Measurements from ENCODE around the gene UGT2B10.

DNA sequence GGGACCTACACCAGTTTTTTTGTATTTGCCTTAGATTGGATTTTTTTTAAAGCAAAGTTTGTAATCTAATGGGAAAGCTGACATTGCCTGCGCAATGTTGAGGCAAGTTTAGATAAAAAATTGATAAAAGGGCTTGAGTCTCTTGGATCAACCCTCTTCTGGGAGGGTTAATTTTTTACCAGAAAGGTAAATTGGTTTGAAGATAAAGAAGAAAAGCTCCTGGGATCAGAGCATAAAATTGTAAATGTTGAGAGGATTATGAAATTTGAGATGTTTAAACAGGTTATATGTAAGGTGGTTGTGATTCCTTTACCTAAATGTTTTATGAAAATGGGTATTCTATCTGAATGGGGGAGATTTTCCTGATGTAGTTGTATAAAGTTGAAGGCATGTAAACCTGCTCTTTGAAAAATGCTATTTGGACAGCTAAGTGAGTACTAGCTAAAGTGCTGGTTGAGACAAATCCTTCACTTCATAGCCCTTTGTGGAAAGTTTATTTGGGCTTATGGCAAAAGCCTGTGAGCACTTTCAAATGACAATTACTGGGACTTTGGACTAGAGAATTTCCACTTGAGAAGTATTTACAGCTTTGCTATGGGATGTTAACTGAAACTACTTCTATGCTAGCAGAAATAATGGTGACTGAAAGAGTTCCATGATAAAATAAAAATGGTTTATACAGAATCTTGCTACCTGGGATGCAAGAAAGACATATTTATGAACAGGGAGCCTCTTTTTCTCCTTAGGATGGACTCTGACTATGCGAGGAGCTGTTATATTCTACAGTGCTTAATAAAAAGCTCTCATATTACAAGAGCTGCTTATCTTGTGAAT is 56.2 kb downstream of the UGT2B10 start:
- TF ChIP-seq POLR2AphosphoS5 (IDR thresholded peaks at IDR 0.05) (no peak), RAD21 (conservative IDR thresholded peaks at IDR 0.05) (no peak), EP300 (conservative IDR thresholded peaks at IDR 0.05; ENCODE audit: poor library complexity, severe bottlenecking) (no peak), TAF1 (IDR thresholded peaks at IDR 0.05; ENCODE audit: low read depth) (no peak), CTCF (IDR thresholded peaks at IDR 0.05; ENCODE audit: poor library complexity, severe bottlenecking) (no peak), EZH2 (IDR thresholded peaks at IDR 0.05; ENCODE audit: borderline replicate concordance, insufficient read depth, low read length, poor library complexity, severe bottlenecking) (no peak)
